Testis (tissue), 2 donors: Measurements from ENCODE around the gene KCNMB4.

Experiments used
- POLR2A ChIP-seq: fragments of 450-650 bp; IDR thresholded peaks from one replicate; pipeline ENCODE4 v1.6.1; 2017; ENCODE audit warnings: antibody characterized with exemption, mild to moderate bottlenecking, moderate library complexity
- TF ChIP-seq, protein P1 (sequence below), 3 experiments: fragments of 450-650 bp in 2 of 3; fragments of 200-600 bp in 1 of 3; sonication (generic) in 1 of 3; IDR thresholded peaks; one replicate each; pipeline ENCODE4 v1.5.1; 2016 to 2019; ENCODE audit warnings: antibody characterized with exemption in 3 of 3, mild to moderate bottlenecking in 2 of 3, moderate library complexity in 1 of 3

GRCh38 chr12:70426620-70427019, 60.5 kb downstream of the KCNMB4 start:
- TF ChIP-seq, protein P1, sequence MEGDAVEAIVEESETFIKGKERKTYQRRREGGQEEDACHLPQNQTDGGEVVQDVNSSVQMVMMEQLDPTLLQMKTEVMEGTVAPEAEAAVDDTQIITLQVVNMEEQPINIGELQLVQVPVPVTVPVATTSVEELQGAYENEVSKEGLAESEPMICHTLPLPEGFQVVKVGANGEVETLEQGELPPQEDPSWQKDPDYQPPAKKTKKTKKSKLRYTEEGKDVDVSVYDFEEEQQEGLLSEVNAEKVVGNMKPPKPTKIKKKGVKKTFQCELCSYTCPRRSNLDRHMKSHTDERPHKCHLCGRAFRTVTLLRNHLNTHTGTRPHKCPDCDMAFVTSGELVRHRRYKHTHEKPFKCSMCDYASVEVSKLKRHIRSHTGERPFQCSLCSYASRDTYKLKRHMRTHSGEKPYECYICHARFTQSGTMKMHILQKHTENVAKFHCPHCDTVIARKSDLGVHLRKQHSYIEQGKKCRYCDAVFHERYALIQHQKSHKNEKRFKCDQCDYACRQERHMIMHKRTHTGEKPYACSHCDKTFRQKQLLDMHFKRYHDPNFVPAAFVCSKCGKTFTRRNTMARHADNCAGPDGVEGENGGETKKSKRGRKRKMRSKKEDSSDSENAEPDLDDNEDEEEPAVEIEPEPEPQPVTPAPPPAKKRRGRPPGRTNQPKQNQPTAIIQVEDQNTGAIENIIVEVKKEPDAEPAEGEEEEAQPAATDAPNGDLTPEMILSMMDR (IDR thresholded peaks at IDR 0.05) = no peak
- TF ChIP-seq POLR2A = no peak
